Epidermal melanocyte (primary cell): Measurements from ENCODE around the gene IFT57.

ENCODE experiments used
- DNase-seq: peaks from one replicate; pipeline ENCODE4 v3.0.0; 2011; ENCODE audit warnings: low spot score; ENCODE audit not compliant: insufficient read length

IFT57 gene

DNA sequence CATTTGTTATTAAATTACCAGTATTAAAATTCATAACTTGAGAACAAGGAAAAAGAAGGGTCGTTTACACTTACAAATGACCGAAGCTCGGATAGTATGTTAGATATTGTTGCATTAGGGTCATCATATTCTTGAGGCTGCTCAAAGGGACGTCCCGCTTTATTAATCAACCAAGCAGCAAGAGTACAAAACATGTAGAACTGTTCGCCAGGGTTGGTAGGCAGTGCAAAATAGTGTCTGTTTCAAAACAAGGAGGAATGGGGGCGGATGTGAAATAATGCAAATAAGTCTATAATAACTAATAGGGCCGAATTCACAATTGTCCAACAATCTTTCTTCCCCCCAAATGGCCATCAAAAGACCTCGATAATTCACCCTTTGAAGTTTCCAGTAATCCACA is 2.9 kb downstream of the IFT57 start:
- no peak for DNase-seq

DNA sequence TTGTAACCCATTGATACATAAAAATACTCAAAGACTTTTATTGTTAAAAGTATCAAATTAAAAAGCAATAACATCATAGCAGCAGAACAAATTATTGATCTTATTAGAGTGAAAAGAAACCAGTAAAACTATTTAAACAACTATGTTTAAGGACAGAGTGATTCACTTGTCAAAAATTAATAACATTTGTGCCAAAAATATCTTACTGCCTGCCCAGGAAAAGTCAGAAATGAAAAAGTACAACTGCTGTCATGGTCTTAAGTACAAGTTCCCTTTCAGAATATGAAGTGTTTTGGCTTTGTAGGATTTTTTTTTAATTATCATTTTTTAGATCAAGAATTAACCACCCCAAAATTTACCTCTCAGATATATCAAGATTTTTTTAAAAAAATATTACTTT is 3.4 kb downstream of the IFT57 start:
- no peak for DNase-seq

- DNase-seq, result no peak
These were observed 6.4 kb downstream of the IFT57 start for GRCh38 chr3:108215871-108216270.

DNA sequence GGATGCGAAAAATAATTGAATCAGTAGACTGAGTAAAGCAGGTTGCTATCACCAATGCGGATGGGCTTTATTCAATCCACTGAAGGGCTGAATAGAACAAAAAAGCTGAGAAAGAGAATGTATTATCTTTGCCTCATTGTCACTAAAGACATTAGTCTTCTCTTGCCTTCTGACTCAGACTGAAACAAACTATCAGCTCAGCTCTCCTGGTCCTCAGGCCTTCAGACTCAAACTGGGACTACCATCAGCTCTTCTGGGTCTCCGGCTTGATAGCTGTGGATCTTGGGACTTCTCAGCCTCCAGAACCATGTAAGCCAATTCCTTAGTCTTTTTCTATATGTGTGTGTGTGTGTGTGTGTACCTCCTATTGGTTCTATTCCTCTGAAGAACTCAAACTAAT is 12.6 kb downstream of the IFT57 start:
- DNase-seq, result no peak

DNA sequence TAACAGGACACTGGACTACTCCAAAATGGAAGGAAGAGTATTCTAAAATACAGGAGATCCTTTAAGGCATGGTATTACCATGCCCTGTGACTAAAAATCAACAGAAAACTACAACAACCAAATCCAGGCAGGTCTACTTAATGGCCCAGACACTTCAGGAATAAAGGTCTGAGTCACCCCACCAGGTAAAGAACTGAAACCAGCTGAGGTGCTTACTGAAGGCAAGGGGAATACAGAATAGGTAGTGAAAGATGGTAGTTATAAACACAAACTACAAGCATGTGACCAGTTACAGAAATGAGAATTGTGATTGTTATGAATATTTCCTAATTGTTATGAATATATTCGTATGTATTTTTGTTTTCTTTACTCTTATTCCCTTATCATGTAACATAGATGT is 13.4 kb downstream of the IFT57 start:
- DNase-seq, result no peak

- DNase-seq, result no peak
These were observed 19.4 kb downstream of the IFT57 start for GRCh38 chr3:108202834-108203233.

DNA sequence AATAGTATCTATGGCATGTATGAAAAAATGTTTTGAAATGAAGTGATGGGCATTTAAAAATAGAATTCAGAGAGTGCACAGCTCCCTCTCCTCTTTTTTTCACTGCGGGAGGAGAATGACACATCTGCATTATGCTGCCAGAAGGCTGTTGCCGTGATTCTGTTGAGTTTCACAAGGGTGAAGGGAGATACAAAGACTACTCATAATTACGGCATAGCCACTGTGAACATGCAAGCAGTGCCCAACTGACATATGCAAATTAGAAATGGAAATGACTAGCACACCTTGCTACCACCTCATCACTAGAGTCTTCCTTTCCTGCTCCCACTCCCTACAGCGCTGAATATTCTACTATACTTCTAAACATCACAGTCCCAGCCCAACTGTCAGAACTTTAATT is 20.1 kb downstream of the IFT57 start:
- DNase-seq, result no peak

DNA sequence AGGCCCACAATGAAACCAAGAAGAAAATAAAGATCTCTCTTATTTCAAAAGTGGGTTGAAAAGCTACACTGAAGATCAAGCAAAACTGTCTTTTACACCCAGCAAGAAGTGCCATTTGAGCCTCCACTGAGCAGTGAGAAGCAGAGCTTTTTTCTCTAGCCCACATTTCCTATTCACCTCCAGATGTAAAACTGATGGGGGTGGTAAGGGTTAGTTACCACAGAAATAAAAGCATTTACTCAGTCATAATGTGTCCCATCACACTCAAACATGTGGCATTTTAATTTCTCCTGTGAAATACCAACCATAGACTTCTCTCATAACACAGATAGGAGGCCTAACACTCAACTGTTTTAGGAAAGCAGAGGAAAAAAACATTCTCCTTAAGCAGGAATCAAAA is 21.0 kb downstream of the IFT57 start:
- no peak for DNase-seq

DNA sequence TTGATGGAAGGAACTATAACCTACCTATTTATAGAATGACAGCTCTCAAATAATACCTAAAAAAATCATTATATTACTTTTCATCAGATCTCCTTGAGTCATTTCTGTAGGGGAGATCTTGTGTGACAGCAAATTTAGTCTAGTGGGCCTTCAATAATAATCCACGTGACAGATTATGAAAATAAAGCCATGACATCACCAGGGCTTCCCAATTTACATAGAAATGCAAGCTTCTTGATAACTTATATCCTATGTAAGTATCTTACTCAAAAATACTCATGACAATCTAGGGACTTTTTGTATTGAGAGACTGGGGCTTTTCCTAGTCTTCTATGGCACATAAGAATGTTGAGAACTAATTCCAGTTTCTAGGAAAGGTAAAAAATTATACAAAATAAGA is 21.6 kb downstream of the IFT57 start:
- DNase-seq, result no peak

GRCh38 chr3:108200024-108200423 is 22.2 kb downstream of the IFT57 start:
- no peak for DNase-seq

GRCh38 chr3:108191394-108191793 is 30.8 kb downstream of the IFT57 start:
- no peak for DNase-seq

GRCh38 chr3:108190346-108190745 is 31.9 kb downstream of the IFT57 start:
- no peak for DNase-seq

DNA sequence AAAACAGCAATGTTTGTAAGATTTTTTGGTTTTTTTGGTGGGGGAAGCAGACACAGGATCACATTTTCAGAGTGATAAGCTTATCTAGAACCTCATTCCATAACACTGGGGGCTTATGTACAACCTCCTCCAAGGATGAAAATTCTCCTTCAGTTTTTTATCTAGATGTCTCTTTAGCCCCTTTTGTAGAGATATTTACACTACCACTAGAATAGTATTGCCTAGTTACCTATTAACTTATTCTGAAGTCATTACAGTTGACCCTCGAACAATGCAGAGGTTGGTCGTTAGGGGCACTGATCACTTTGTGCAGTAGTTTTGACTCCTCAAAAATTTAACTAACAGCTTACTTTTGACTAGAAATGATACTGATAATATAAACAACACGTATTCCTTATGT is 32.8 kb downstream of the IFT57 start:
- no peak for DNase-seq

- no peak for DNase-seq
These were observed 36.7 kb downstream of the IFT57 start for GRCh38 chr3:108185536-108185935.

DNA sequence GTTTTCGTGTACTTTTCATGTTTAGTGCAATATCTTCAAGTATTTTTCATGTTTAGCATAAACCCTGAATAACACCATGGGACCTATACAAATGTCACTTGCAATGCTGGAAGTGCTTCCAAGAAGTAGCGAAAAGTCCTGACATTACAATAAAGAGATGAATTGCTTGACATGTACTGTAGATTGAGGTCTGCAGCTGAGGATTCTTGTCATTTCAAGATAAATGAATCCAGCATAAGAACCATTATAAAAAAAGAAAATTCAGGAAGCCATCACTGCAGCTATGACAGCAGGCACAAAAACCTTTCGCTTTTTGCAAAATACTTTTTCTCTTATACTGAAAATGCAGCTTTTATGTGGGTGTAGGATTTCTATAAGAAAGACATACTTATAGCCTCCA is 37.4 kb downstream of the IFT57 start:
- no peak for DNase-seq

GRCh38 chr3:108183971-108184370 is 38.3 kb downstream of the IFT57 start:
- DNase-seq, result no peak

DNA sequence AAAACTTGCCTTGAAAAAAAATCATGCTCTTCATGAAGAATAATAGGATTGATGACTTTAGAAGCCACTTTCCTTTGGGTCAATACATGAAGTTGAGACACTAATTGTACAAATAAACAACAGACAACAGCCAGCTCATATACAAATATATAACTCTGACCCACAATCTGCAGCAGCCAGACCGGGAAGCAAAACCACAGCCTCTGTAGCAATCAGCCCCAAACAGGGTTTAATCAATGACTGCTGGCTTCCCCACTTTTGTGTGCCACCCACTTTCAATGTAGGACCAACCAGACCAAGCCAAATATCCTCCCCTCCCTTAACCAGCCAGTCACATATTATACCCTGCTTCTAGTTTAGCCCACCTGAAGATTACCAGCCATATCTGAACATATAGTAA is 39.0 kb downstream of the IFT57 start:
- DNase-seq, result no peak

DNA sequence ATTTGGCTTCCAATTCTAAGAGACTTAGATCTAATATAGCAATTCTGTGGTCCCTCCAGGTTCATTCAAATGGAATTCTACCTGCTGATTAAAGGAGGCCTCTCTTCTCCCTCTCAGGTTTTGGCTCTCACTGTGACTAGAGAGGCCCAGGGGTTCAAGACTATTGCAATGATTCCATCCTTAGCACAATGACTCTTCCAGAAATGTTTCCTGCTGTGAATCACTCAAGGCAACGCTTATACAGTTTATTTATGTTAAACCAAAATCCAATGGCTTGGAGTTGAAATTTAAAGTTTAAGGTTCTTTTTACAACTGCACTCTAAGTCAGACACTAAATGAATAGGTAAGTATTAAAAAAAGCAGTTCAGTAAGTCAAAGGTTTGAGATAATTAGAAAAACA is 39.9 kb downstream of the IFT57 start:
- no peak for DNase-seq

- DNase-seq, result no peak
These were observed 41.1 kb downstream of the IFT57 start for GRCh38 chr3:108181172-108181571.

- no peak for DNase-seq
These were observed 42.0 kb downstream of the IFT57 start for GRCh38 chr3:108180194-108180593.

DNA sequence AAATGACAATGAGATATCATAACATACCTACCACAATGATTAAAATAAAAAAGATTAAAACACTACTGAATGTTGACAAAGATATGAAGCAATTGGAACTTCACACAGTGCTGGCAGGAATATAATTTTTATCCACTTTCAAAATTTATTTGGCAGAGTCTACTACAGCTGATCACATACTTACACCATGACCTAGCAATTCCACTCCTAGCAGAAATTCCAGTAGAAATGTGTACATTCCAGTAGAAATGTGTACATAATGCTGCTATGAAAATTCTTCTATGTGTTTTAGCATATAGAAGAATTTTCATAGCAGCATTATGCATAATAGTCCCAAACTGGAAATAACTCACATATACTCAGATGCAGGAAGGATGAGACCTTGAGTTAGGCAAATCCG is 43.5 kb downstream of the IFT57 start:
- no peak for DNase-seq

DNA sequence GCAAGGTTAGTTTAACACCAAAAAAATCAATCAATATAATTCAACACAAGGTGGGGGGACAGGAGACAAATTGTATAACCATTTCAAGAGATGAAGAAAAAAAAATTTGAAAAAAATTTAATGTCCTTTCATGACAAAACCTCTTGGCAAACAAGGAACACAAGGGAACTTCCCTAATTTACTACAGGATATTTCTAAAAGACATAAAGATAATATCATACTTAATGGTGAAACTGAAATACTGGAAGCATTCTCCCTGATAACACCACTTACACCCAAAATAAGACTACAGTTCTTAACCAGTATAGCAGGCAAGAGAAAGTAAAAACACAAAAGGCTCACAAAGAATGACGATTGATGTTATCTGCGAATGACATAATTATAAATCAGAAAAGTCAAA is 44.7 kb downstream of the IFT57 start:
- no peak for DNase-seq

- no peak for DNase-seq
These were observed 46.9 kb downstream of the IFT57 start for GRCh38 chr3:108175352-108175751.

DNA sequence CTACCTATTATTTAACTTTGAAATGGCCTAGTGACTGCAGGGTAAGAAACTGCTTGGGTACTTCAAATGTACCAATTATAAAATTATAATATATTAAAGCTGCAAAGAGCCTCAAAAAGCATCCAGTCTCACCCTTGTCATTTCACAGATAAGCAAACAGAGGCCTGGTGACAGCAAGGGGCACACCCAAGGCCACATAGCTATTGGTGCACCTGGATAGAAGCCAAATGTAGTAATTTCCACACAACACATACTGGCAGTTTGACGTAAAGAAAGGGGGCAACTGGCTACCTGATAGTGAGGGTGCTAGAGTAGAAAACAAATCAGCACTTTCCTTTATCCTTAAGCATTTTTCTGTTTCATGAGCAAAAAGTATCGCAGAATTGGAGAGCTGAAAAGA is 51.1 kb downstream of the IFT57 start:
- DNase-seq, result no peak

DNA sequence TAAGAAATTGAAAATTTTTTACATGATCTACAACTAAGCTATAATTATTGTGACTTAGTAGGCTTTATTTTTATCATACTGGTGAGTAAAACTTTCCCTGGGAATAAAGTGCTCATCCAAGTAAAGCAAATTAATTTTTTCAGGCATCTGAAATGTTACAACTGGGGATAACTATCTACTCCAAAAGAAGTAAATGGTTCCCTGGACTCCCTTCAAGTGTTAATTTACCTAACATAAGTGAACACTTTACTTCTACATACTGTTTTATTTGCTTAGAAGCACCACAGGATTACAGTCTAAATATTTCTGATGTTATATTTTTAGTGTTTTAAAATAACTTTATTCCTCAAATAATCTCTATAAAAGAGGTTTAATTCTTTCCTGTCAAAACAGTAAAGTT is 57.8 kb downstream of the IFT57 start:
- no peak for DNase-seq
